Activated naive CD8-positive, alpha-beta T cell treated with anti-CD3 and anti-CD28 coated beads, Interleukin-2, amount 10 ng/mL, durations not matched to agents 7 days and 5 days (primary cell): Measurements from ENCODE around the gene TMEM245. TPM values are rescaled to one million over a fixed set of nuclear protein-coding genes. Genes with fewer than 3 reads are reported as not detected.
"Not testable (repeated sequence)": the region's sequence is repeated elsewhere in the genome, so short reads cannot be mapped to it uniquely, and the experiment has no call there.

ENCODE experiments used
- ATAC-seq: fragments of 150-1000 bp; cut with Tn5 transposase; one replicate; pipeline ENCODE4 v1.10.0; 2021; ENCODE audit warnings: low read depth, moderate library complexity
- POLR2A ChIA-PET: fragments of 350-600 bp; sonication (Branson Sonifier 250); formaldehyde crosslinking; loops from one replicate; lab custom pipeline; 2021; ENCODE audit warnings: antibody characterized with exemption; lab: Charles Lee
- DNase-seq: peaks from one replicate; pipeline ENCODE4 v3.0.0; 2021
- H3K27ac Mint-ChIP-seq: one replicate; pipeline ENCODE4 v1.8.0; 2022; ENCODE audit warnings: mild to moderate bottlenecking, mixed read lengths
- H3K27me3 Mint-ChIP-seq: one replicate; pipeline ENCODE4 v1.8.0; 2022; ENCODE audit warnings: mild to moderate bottlenecking, moderate library complexity, mixed read lengths
- H3K36me3 Mint-ChIP-seq: one replicate; pipeline ENCODE4 v1.8.0; 2021; ENCODE audit warnings: mild to moderate bottlenecking, mixed read lengths
- H3K4me1 Mint-ChIP-seq: one replicate; pipeline ENCODE4 v1.8.0; 2021; ENCODE audit warnings: mixed read lengths
- H3K4me3 Mint-ChIP-seq: one replicate; pipeline ENCODE4 v1.8.0; 2022; ENCODE audit warnings: mild to moderate bottlenecking, moderate library complexity, mixed read lengths
- H3K9me3 Mint-ChIP-seq: one replicate; pipeline ENCODE4 v1.8.0; 2021; ENCODE audit warnings: mixed read lengths
- total RNA-seq, 2 experiments: library from RNA; stranded (reverse); gene quantifications; one replicate each; pipeline ENCODE4 v1.2.3, GENCODE V29; 2021

TMEM245 gene
- total RNA-seq, 2 experiments from 2014 or later: 42.8 to 45.7 TPM

- H3K4me1 Mint-ChIP-seq: no peaks in the 10 kb centered on the region
- POLR2A ChIA-PET: no interaction called here
- no peak overlapping the region for H3K27ac Mint-ChIP-seq
- H3K36me3 Mint-ChIP-seq: no peaks in the 10 kb centered on the region
- no peak overlapping the region for H3K4me3 Mint-ChIP-seq
- H3K27me3 Mint-ChIP-seq: peaks cover 19% of the 10 kb centered on the region
- DNase-seq (no peak), ATAC-seq (no peak)
- peaks cover 9% of the 10 kb centered on the region for H3K9me3 Mint-ChIP-seq
Observed at GRCh38 chr9:109149722-109150121, 30.0 kb upstream of the TMEM245 start.

DNA sequence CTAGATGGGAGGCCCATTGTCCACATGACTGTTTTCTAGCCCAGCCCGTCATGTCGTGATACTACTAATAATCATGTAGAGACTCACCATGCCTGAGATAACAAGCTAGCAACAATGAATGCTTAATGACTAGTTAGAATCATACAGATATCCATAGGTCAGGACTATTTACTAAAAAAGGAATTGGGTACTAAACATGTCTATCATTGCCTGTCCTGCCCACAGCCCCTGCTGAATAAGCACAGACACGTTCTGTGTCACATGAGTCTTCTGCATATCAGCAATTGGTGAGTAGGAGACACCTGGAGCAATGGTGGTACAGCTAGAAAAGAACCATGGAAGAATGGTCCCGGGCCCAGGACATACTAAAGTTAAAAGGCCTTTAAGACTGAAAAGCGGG, 29.3 kb upstream of the TMEM245 start:
- no peak for ATAC-seq
- DNase-seq: no peak
- Mint-ChIP-seq H3K4me3 (no peak overlapping the region), H3K27me3 (peaks cover 15% of the 10 kb centered on the region), H3K9me3 (peaks cover 4% of the 10 kb centered on the region), H3K4me1 (peaks cover 2% of the 10 kb centered on the region), H3K27ac (no peak overlapping the region), H3K36me3 (no peaks in the 10 kb centered on the region)
- POLR2A ChIA-PET: no interaction called here

DNA sequence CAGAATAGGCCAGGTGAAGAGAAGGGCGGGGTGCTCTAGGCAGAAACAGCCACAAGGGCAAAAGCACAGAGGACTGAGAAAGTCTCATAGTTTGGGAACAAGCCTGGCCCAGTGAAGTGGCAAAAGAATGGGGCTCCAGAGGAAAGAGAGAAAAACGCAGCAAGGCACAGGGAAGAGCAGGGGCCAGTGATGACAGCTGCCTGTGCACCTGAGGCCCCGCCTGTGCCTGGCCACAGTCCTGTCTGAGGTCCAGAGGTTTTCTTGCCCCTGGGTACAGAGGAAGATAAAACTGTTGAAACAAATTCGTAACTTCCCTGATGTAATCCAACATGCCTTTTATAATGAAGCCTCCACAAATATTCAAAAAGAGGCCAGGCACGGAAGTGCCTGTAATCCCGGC, 25.3 kb upstream of the TMEM245 start:
- Mint-ChIP-seq H3K9me3 (no peaks in the 10 kb centered on the region), H3K4me1 (peaks cover 6% of the 10 kb centered on the region), H3K36me3 (no peaks in the 10 kb centered on the region), H3K27ac (no peak overlapping the region), H3K27me3 (peaks cover 18% of the 10 kb centered on the region), H3K4me3 (no peak overlapping the region)
- ATAC-seq (no peak), DNase-seq (no peak)
- POLR2A ChIA-PET: no interaction called here

- H3K36me3 Mint-ChIP-seq: no peaks in the 10 kb centered on the region
- DNase-seq: no peak
Observed at GRCh38 chr9:109143881-109144562, 24.3 kb upstream of the TMEM245 start.

GRCh38 chr9:109141375-109141774, 21.6 kb upstream of the TMEM245 start:
- Mint-ChIP-seq H3K9me3 (no peaks in the 10 kb centered on the region), H3K36me3 (no peaks in the 10 kb centered on the region), H3K27ac (no peak overlapping the region), H3K4me3 (no peak overlapping the region), H3K4me1 (peaks cover 6% of the 10 kb centered on the region), H3K27me3 (peaks cover 20% of the 10 kb centered on the region)
- no peak for ATAC-seq
- POLR2A ChIA-PET: no interaction called here
- no peak for DNase-seq

More at GRCh38 chr9:109143881-109144562, 24.3 kb upstream of the TMEM245 start:
- peak; percentile 92 for ATAC-seq
- Mint-ChIP-seq H3K4me1 (peaks cover 6% of the 10 kb centered on the region), H3K4me3 (peak overlapping the region; percentile 12), H3K9me3 (no peaks in the 10 kb centered on the region), H3K27me3 (peaks cover 18% of the 10 kb centered on the region), H3K27ac (peak overlapping the region; percentile 78)
- POLR2A ChIA-PET: no interaction called here

DNA sequence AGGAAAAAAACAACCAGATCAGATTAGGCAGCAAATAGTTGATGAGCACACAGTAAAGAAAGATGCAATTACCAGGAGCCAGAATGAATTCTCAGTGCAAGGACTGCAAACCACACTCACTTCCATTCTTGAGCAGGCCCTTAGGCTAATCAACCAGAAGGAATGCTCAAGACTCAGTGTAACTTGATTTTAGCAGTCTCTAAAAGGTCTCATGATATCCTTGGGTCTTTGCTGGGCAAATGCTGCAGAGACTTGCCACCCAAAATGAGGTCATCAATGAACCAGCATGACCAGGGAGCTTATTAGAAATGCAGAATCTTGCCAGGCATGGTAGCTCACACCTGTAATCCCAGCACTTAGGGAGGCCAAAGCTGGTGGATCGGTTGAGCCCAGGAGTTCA, 20.1 kb upstream of the TMEM245 start:
- H3K36me3 Mint-ChIP-seq: no peaks in the 10 kb centered on the region
- ATAC-seq (no peak), DNase-seq (no peak)
- POLR2A ChIA-PET: no interaction called here
- peaks cover 11% of the 10 kb centered on the region for H3K27me3 Mint-ChIP-seq
- no peak overlapping the region for H3K4me3 Mint-ChIP-seq
- no peaks in the 10 kb centered on the region for H3K9me3 Mint-ChIP-seq
- peaks cover 6% of the 10 kb centered on the region for H3K4me1 Mint-ChIP-seq
- H3K27ac Mint-ChIP-seq: no peak overlapping the region

GRCh38 chr9:109138421-109138820, 18.7 kb upstream of the TMEM245 start:
- Mint-ChIP-seq H3K27me3 (peaks cover 11% of the 10 kb centered on the region), H3K9me3 (no peaks in the 10 kb centered on the region), H3K36me3 (no peaks in the 10 kb centered on the region), H3K4me1 (no peaks in the 10 kb centered on the region), H3K4me3 (no peak overlapping the region), H3K27ac (no peak overlapping the region)
- ATAC-seq (no peak), DNase-seq (no peak)
- POLR2A ChIA-PET: no interaction called here

GRCh38 chr9:109134167-109134578, 14.4 kb upstream of the TMEM245 start:
- H3K27me3 Mint-ChIP-seq: peaks cover 8% of the 10 kb centered on the region
- no peaks in the 10 kb centered on the region for H3K9me3 Mint-ChIP-seq
- no peak for DNase-seq
- no peak for ATAC-seq
- H3K27ac Mint-ChIP-seq: no peak overlapping the region
- POLR2A ChIA-PET: no interaction called here
- H3K36me3 Mint-ChIP-seq: no peaks in the 10 kb centered on the region
- peaks cover 4% of the 10 kb centered on the region for H3K4me1 Mint-ChIP-seq
- H3K4me3 Mint-ChIP-seq: no peak overlapping the region

DNA sequence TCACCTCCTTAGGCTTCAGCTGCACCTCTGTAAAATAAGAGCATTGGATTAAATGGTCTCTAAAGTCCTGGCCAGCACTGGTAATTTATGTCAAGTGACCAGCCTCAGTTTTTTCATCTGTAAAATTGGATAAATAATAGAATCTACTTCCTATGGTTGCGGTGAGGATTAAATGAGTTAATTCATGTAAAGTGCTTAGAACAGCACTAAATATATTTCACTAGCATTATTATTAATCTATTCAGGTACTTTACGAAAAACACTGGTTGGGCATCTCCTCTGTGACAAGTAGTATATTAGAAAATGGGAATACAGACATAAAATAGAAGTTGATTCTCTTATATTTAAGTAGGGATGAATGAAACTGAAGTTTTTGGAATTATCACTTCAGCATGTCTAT, 13.8 kb upstream of the TMEM245 start:
- Mint-ChIP-seq H3K4me1 (peaks cover 4% of the 10 kb centered on the region), H3K9me3 (no peaks in the 10 kb centered on the region), H3K27me3 (peaks cover 8% of the 10 kb centered on the region), H3K4me3 (no peak overlapping the region), H3K36me3 (no peaks in the 10 kb centered on the region), H3K27ac (no peak overlapping the region)
- no peak for DNase-seq
- no peak for ATAC-seq
- POLR2A ChIA-PET: no interaction called here

- Mint-ChIP-seq H3K27ac (no peak overlapping the region), H3K27me3 (peaks cover 6% of the 10 kb centered on the region), H3K36me3 (no peaks in the 10 kb centered on the region), H3K4me1 (peaks cover 4% of the 10 kb centered on the region), H3K4me3 (no peak overlapping the region), H3K9me3 (no peaks in the 10 kb centered on the region)
- ATAC-seq (no peak), DNase-seq (no peak)
- POLR2A ChIA-PET: no interaction called here
Observed at GRCh38 chr9:109132567-109133021, 12.8 kb upstream of the TMEM245 start.

DNA sequence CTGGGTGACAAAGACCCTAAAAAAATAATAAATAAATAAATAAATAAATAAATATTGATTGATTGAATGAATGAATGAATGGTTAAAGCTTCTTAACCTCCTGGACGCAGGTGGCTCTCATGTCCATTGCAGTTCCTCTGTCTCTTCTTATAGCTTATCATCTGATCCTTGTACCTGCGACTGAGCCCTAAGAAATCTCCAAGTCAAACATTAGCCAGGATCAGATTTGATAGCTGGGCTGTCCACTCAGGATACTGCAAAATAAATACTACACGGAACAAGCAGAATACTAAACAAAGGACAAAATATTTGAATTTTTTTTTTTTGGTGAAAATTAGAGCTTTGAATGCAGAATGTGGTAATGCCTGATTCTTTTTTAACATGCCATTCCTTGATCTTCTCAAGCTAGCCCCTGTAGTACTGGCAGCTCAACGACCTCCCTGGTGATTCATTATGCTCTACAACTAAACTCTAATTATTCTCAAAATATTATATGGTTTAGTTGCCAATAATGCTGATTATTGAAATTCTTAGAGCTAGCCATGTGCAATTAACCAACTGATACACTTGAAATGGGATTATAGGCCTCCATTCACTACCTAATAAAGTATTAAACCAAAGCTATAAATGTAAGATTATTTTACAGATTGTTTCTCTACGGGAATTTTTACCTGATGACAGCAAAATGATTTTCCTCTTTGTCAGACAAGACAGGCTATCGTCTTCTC, 9.9 kb upstream of the TMEM245 start:
- H3K9me3 Mint-ChIP-seq: no peaks in the 10 kb centered on the region
- peaks cover 2% of the 10 kb centered on the region for H3K27me3 Mint-ChIP-seq
- no peak for DNase-seq
- no peak overlapping the region for H3K27ac Mint-ChIP-seq
- ATAC-seq: no peak
- H3K36me3 Mint-ChIP-seq: no peaks in the 10 kb centered on the region
- no peak overlapping the region for H3K4me3 Mint-ChIP-seq
- POLR2A ChIA-PET: interaction anchor here (0.7 kb wide), 1 partner anchor 189 kb away, joined by 6 read pairs; no protein-coding TSS in a partner anchor
- peaks cover 4% of the 10 kb centered on the region for H3K4me1 Mint-ChIP-seq

DNA sequence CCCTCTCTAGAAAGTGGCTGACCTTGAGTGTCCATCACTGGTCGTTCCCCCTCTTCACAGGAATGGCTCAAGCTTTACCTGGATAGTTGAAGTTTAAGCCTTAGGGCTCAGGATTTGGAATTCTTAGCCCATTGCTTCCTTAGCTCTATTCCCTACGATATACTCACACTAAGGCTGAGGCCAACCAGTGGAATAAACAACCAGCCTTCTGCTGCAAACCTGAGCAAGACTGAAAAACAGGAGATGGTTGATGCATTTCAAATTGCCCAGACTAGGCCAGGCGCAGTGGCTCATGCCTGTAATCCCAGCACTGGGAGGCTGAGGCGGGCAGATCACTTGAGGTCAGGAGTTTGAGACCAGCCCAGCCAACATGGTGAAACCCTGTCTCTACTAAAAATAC, 6.9 kb upstream of the TMEM245 start:
- POLR2A ChIA-PET, H3K27ac Mint-ChIP-seq, H3K9me3 Mint-ChIP-seq, H3K27me3 Mint-ChIP-seq, H3K4me1 Mint-ChIP-seq, ATAC-seq, H3K36me3 Mint-ChIP-seq, H3K4me3 Mint-ChIP-seq, DNase-seq: not testable (repeated sequence)

DNA sequence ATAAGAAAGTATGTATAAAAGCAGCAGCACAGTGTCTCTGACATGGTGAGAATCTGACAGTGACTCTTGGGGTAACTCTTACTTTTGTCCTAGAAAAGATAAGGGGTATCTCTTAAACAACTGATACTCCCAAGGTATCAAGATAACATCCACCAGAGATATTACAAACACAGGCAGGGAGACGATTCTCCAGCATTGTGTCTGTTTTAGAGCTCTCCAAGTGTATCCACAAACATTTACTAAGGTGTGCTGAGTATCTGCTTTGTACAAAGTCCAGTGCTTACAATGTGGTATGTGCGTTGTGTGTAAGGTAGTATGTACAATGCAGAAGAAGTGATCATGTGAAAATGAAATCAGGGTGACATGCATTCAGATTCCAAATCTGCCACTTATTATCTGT, 4.4 kb upstream of the TMEM245 start:
- no peaks in the 10 kb centered on the region for H3K9me3 Mint-ChIP-seq

More for the DNA sequence above, 4.4 kb upstream of the TMEM245 start:
- no peak for ATAC-seq
- H3K4me3 Mint-ChIP-seq: no peak overlapping the region
- H3K36me3 Mint-ChIP-seq: no peaks in the 10 kb centered on the region
- H3K27me3 Mint-ChIP-seq: peaks cover 2% of the 10 kb centered on the region
- H3K4me1 Mint-ChIP-seq: peaks cover 14% of the 10 kb centered on the region
- H3K27ac Mint-ChIP-seq: no peak overlapping the region
- POLR2A ChIA-PET: no interaction called here
- no peak for DNase-seq
